HL-60 (cell line): Measurements from ENCODE around the gene METTL3.
A peak's percentile ranks its signal among the peaks of the same experiment; 100 is the strongest.

Source experiments
- DNase-seq, 2 experiments: peaks; one replicate each; pipeline ENCODE4 v3.0.0-alpha.2; 2010 to 2020; ENCODE audit warnings: low read depth in 1 of 2, low spot score in 1 of 2
- H3K27ac ChIP-seq: fragments of 250-450 bp; sonication (Bioruptor Pico); replicated peaks from 2 replicates; pipeline ENCODE4 v1.5.1; 2020; ENCODE audit warnings: mild to moderate bottlenecking, moderate library complexity
- H3K27me3 ChIP-seq: fragments of 250-450 bp; sonication (Bioruptor Pico); 2 replicates; pipeline ENCODE4 v1.5.1; 2021; ENCODE audit warnings: mild to moderate bottlenecking, moderate library complexity; ENCODE audit not compliant: insufficient read depth, poor library complexity, severe bottlenecking
- H3K4me3 ChIP-seq: replicated peaks from 2 replicates; pipeline ENCODE4 v1.5.1; 2011; ENCODE audit warnings: mild to moderate bottlenecking, control low read depth, low read length; ENCODE audit not compliant: insufficient read depth
- GABPA ChIP-seq: IDR thresholded peaks from 2 replicates; pipeline ENCODE4 v1.6.1; 2012; ENCODE audit warnings: low read depth
- POLR2AphosphoS5 ChIP-seq: IDR thresholded peaks from 2 replicates; pipeline ENCODE4 v1.6.1; 2012; ENCODE audit warnings: low read depth
- SPI1 ChIP-seq: IDR thresholded peaks from 2 replicates; pipeline ENCODE4 v1.6.1; 2012; ENCODE audit warnings: low read depth, mild to moderate bottlenecking, borderline replicate concordance
- TF ChIP-seq, protein P1 (sequence below): IDR thresholded peaks from one replicate; pipeline ENCODE4 v1.5.1; 2011; ENCODE audit warnings: low read length, control low read depth, inconsistent platforms; ENCODE audit not compliant: insufficient read depth
- TF ChIP-seq, protein P2 (sequence below): IDR thresholded peaks from 2 replicates; pipeline ENCODE4 v1.6.1; 2012; ENCODE audit warnings: low read depth; ENCODE audit not compliant: insufficient replicate concordance

The METTL3 gene

DNA sequence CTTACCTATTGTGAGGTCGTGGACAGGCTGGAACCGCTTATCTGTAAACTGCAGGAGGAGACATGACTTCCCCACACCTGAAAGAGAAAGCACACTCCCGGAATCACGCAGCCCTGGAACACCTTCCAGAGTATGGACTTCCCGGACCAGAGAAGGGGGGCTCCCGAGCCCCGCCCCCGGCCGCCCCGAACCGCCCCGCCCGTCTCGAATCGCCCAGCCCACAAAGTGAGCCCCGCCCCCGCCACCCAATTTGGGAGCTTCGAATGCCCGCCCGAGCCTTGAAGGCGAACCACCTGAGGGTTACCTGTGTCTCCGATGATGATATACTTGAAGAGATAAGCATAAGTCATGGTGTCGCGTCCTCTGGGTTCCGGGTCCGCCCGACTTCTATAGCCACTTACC is 34.6 kb downstream of the METTL3 start:
- TF ChIP-seq SPI1 (no peak), POLR2AphosphoS5 (no peak), GABPA (no peak)
- TF ChIP-seq, protein P1, sequence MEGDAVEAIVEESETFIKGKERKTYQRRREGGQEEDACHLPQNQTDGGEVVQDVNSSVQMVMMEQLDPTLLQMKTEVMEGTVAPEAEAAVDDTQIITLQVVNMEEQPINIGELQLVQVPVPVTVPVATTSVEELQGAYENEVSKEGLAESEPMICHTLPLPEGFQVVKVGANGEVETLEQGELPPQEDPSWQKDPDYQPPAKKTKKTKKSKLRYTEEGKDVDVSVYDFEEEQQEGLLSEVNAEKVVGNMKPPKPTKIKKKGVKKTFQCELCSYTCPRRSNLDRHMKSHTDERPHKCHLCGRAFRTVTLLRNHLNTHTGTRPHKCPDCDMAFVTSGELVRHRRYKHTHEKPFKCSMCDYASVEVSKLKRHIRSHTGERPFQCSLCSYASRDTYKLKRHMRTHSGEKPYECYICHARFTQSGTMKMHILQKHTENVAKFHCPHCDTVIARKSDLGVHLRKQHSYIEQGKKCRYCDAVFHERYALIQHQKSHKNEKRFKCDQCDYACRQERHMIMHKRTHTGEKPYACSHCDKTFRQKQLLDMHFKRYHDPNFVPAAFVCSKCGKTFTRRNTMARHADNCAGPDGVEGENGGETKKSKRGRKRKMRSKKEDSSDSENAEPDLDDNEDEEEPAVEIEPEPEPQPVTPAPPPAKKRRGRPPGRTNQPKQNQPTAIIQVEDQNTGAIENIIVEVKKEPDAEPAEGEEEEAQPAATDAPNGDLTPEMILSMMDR, result no peak
- TF ChIP-seq, protein P2, sequence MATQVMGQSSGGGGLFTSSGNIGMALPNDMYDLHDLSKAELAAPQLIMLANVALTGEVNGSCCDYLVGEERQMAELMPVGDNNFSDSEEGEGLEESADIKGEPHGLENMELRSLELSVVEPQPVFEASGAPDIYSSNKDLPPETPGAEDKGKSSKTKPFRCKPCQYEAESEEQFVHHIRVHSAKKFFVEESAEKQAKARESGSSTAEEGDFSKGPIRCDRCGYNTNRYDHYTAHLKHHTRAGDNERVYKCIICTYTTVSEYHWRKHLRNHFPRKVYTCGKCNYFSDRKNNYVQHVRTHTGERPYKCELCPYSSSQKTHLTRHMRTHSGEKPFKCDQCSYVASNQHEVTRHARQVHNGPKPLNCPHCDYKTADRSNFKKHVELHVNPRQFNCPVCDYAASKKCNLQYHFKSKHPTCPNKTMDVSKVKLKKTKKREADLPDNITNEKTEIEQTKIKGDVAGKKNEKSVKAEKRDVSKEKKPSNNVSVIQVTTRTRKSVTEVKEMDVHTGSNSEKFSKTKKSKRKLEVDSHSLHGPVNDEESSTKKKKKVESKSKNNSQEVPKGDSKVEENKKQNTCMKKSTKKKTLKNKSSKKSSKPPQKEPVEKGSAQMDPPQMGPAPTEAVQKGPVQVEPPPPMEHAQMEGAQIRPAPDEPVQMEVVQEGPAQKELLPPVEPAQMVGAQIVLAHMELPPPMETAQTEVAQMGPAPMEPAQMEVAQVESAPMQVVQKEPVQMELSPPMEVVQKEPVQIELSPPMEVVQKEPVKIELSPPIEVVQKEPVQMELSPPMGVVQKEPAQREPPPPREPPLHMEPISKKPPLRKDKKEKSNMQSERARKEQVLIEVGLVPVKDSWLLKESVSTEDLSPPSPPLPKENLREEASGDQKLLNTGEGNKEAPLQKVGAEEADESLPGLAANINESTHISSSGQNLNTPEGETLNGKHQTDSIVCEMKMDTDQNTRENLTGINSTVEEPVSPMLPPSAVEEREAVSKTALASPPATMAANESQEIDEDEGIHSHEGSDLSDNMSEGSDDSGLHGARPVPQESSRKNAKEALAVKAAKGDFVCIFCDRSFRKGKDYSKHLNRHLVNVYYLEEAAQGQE, result no peak
- peak overlapping the region; percentile 96 for H3K4me3 ChIP-seq
- peak overlapping the region; percentile 61 for H3K27ac ChIP-seq
- DNase-seq, result no peak
- H3K27me3 ChIP-seq, result no peaks in the 10 kb centered on the region

DNA sequence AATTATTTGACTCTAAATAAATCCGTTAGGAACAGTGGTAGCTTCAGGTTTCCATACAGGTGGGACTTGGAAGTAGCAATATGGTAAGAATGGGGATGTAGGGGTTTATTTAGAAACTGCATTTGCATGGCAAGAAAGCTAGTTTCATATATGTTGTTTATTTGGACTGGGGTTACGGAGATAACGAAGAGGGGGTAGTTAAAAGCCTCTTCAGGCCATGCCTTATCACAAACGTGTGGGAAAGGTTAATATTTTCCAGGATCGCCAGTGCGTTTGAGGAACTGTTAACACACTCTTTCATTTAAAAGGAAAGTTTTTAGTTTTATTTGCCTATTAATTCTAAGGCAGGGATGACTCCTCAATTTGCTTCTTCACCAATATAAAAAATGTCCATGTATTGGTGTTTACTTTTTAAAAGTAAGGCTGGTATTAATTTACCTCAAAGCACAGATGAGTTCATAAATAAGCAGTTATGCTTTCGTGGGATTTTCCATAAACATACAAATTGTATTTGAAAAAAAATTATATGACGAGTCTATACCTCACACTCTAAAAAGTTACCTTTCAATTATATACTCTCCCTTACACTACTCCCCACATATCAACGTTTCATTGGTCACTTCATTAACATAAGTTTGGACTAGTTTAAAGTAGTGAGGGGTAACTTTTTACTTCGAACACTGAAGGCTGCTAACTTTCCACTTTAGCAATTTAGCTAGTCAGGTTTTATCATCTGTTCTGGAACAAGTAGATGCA is 35.2 kb downstream of the METTL3 start:
- peak overlapping the region; percentile 96 for H3K4me3 ChIP-seq
- H3K27ac ChIP-seq, result peak overlapping the region; percentile 61
- no peak for TF ChIP-seq SPI1
- TF ChIP-seq, protein P1, result no peak
- TF ChIP-seq, protein P2, result no peak
- no peak for TF ChIP-seq GABPA
- no peak for TF ChIP-seq POLR2AphosphoS5
- no peak for DNase-seq
- H3K27me3 ChIP-seq, result no peaks in the 10 kb centered on the region

DNA sequence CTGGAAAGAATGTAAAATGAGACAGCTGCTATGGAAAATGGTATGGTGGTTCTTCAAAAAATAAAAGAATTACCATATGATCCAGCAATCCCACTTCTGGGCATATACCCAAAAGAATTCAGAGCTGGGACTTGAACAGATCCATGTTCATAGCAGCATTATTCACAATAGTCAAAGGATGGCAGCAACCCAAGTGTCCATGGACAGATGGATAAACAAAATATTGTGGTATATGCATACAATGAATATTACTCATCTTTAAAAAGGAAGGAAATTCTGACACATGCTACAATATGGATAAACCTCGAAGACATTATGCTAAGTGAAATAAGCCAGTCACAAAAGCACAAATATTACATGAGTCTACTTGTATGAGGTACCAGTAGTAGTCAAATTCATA is 43.5 kb downstream of the METTL3 start:
- no peak for DNase-seq
- Histone ChIP-seq H3K27me3 (no peaks in the 10 kb centered on the region), H3K4me3 (no peak overlapping the region), H3K27ac (no peak overlapping the region)
- TF ChIP-seq, protein P2, result no peak
- TF ChIP-seq GABPA (no peak), POLR2AphosphoS5 (no peak), SPI1 (no peak)
- TF ChIP-seq, protein P1, result no peak
